Measurements from ENCODE around the gene ADA.

The ADA gene

DNA sequence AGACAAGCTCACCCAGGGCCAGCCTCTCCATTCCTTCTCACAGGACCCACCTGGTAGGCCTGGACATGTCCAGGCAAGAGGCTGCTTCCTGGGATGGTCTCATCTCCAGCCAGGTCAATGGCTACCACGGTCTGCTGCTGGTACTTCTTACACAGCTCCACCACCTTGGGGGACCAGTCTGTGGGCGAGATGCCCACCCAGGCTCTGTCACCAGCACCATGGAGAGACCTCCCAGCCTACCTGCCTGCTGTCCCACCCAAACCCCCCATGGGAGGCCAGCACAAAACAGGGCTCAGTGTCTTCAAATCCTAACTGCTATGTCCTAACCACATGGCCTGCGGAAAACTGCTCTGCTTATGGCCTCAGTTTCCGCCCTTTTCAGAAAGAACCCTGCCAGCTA is 27.3 kb downstream of the ADA start:
- DNase-seq (ENCODE audit: low spot score), result no peak

DNA sequence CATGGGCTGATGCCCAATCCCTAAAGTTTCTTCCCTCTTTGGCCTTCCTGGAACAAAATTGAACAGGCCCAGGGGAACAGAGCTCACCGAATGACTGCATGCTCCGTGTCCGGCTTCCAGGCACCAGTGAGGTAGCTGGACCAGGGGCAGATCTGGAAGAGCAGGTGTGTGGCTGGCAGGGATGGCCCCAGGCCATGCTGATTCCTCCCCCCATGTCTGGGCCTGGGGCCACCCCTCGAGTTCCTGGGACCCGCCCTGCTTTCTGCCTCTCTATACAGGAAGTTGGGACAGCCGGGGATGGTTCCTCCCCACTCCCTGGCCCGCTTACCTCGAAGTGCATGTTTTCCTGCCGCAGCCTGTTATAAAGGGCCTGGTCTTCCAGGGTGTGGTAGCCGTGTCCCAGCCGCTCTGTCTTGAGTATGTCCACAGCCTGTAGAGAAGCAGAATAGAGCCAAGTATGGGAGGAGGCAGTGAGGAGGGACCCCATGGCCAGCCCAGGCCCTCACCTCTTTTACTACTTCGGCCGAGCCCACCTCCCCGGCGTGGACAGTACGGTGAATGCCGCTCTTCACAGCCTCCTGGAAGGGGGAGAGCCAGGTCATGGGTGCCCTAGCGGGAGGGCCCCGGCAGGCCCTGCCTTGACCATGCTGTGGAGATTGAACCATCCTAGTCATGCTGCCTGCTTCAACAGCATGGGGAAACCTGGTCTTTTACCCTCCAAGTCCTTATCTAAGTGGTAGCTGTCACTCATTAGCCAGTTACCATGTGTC is 28.8 kb downstream of the ADA start:
- no peak for DNase-seq (ENCODE audit: low spot score)

DNA sequence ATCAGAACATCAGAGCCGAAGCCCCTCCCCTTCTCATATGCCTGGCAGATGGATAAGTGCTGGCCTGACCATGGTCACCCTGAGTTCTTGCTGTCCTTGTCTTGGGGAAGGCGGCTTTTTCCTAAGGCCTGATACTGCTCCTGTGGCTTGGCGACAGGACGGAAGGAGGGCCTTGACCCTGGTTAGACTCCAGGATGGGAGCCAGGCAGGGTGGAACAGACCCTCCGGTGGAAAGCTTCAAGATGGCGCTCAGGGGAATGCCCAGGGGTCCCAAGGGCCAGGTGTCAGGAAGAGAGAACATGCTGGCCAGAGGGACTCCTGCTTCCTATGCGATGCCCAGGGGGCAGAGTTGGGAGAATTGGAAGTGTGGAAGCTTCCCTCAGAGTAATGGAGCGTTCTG is 29.6 kb downstream of the ADA start:
- DNase-seq (ENCODE audit: low spot score), result no peak

DNA sequence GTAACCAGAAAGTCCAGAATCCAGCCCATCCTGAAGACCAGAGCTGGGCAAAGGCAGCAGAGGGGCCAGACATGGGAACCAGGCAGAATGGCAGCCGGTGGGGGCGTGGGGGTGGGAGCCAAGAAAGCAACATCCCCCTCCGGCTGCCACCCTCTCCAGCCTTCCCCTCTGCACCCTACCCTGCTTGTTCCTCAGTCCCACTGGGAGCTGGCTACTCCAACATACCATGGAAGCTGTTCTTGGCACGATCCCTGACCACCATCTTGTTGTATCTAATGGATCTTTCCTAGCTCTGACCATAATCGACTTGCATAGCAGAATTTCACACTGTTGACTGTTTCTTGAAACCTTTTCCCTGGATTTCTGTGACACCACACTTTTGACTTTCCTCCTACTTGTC is 30.2 kb downstream of the ADA start:
- no peak for DNase-seq (ENCODE audit: low spot score)

DNA sequence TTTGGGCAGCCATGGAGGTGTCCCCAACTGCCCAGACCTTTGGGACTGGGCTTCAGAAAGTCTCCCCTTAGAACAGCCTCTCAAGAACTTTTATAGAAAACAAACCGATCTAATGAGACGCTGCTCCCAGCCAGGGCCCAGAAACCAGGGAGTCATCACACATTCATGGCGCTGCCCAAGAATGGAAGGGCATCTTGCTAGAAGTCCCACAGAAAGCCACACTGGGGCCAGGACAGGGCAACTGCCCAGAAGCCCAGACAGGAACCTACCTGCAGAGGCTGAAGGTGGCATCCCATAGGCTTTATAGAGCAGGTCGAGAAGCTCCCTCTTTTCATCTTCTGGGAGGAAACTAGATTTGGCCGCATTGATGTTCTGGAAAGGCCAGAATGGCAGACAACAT is 31.5 kb downstream of the ADA start:
- DNase-seq (ENCODE audit: low spot score), result no peak

DNA sequence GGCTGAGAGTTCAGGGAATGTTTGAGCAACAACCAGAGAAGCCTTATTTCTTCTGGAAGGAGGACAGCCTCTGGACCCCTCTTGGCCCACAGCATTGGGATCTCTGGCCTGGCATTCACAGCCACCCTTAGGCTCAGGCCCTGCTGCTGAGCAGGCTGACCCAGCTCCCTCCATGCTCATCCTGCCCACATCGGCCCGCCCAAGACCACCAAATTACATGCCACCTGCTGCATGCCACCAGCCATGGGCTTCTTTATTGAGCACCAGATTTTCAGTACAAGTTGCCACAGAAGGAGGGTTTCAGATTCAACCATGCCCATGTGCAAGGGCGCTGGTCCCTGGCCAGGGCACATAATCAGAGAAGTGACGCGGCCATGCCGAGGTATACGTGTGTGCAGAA is 32.2 kb downstream of the ADA start:
- no peak for DNase-seq (ENCODE audit: low spot score)

DNA sequence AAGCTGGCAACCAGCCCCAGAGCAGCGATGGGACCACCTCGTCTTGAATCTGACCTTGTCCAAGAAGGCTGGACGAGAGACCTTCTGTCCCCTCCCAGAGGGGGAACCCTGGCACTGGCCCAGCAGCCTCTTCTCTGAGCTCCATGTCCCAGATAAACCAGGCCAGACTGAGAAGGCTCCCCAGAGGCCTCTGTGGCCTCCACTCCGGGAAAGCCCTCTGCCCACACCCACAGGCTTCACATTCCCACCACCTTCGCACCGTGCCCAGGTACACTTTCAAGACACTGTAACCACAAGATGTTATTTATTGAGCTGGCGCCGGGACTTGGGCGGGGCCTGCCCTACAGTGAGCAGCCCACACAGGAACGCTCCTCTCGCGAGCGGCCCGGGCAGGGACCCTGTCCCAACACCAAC is 33.2 kb downstream of the ADA start:
- DNase-seq (ENCODE audit: low spot score), result peak; percentile 30

DNA sequence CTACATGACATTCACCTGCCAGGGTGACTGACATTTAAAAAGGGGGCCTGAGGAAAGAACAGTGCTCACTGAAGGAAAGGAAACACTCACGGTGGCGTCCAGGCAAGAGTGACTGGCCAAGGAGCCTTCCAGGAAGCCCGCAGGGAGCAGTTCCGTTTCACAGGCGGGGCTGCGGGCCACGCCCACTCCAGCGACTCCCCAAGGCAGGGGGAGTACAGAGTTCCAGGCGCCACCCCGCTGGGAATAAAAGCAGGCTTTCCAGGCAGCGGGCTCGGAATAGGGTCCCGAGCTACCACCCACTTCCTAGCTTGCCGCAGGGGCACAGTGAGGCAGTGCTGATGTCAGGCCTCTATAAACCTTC is 34.9 kb downstream of the ADA start:
- no peak for DNase-seq (ENCODE audit: low spot score)

DNA sequence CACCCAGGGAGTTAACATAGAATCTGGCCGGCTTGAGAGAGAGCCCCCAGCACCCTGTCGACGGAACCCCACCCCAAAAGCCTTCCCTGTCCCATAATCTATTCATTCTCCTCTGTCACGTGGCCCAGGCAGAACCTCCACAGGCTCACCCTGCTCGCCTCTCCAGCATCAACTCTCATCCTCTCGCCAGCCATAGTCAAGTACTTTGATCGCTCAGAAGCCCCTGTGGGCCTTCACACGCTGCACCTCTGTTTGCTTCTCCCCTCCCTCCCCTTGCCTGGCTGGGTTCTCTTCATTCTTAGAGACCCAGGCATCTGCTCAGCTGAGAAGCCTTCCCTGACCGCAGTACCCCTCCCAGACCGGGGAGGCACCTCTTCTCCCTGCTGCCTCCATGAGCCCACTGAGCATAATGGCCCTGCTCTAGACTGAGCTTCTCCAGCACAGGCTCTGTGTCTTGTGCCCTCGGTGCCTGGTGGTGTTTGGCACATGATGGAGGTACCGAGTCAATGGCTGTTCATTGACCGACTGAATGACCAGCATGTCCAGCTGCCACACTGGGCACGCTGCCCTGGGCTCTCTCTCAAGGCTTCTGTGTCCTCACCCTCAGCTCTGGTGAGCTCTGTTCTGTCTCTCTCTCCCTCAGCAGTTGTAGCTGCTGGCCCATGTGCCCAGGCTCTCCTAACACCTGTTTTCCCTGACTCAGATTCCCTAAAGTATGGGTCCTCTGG is 35.5 kb downstream of the ADA start:
- DNase-seq (ENCODE audit: low spot score), result no peak

DNA sequence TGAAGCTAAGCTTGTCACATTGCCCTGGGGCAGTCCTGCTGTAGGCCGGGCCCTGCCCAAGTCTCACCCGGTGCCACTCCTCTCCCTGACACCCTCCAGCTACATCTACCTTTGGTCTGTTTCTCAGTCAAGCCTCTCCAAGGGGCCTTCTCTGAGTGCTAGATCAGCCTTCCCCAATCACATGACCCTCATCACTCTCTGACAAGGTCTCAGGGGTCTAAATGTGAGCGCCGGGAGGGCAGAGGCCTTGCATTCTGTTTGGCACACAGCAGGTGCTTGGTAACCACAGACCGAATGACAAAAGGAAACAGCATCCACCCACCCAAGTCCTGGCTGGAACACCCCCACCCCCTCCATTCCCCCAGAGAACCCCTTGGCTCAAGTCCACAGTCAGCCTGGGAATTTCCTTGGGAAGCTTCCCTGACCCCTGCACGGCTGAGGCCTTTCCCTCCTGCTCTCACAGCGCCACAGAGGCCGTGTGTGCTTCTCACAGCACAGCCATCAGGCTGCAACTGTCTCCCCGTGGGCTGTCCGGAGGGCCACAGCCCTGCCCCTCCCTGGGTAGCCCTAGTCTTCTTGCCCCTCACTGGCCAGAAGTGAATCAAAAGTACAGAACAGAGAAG is 36.2 kb downstream of the ADA start:
- no peak for DNase-seq (ENCODE audit: low spot score)

DNA sequence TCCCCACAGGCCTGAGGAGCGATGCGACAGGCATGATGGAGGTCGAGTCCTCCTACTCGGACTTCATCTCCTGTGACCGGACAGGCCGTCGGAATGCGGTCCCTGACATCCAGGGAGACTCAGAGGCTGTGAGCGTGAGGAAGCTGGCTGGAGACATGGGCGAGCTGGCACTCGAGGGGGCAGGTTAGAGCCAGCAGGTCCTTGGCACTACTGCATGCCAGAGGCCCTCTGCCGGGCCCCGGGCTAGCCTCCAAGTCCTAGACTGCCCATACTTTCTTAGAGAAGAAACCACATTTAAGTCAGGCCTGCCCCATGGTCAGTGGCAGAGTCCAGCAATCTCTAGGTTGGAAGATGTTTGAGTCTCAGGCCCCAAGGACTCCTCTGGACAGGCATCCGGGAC is 37.0 kb downstream of the ADA start:
- DNase-seq (ENCODE audit: low spot score), result no peak

DNA sequence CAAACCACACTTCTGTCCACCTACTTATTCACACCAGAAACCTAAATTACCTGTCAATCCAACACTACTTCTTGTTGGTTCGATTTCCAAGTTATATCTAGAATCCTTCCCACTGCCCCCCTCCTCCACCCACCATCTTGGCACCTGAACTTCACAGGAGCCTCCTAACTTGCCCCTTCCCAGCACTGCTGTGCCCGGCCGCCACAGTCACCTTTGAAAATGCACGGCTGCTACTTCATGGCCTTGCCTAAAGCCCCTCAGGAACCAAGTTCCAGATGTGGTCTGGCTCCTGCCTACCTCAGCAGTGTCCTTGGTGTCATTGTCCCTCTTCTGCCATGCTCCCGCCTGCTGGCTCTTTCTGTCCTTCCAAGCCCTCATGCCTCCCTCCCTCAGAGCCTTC is 37.9 kb downstream of the ADA start:
- DNase-seq (ENCODE audit: low spot score), result no peak

DNA sequence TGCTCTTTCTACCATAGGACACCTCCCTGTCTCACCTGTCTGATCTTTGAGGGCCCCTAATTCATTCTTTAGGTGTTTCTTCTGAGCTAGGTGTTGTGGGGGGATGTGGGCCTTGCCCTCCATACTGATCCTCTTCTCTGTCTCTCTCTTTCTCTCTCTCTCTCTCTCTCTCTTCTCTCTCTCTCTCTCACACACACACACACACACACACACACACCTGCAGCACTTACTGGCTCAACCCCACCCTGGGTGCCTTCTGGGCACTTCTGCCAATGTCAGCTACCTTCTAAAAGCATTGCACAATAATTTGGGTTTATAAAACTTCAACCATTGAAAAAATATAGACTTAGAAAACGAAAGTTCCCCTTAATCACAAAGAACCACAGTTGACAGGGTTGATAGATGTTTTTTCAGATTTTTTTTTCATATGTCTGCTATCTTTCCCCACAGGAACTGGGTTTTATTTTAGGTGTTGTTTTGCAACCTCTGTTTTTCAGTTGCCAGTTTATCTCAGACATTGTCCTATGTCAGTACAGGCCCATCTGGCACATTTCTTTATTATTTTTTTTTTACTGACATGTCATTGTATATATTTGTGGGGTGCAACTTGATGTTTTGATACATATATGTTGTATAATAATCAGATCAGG is 41.1 kb downstream of the ADA start:
- peak; percentile 30 for DNase-seq (ENCODE audit: low spot score)

DNA sequence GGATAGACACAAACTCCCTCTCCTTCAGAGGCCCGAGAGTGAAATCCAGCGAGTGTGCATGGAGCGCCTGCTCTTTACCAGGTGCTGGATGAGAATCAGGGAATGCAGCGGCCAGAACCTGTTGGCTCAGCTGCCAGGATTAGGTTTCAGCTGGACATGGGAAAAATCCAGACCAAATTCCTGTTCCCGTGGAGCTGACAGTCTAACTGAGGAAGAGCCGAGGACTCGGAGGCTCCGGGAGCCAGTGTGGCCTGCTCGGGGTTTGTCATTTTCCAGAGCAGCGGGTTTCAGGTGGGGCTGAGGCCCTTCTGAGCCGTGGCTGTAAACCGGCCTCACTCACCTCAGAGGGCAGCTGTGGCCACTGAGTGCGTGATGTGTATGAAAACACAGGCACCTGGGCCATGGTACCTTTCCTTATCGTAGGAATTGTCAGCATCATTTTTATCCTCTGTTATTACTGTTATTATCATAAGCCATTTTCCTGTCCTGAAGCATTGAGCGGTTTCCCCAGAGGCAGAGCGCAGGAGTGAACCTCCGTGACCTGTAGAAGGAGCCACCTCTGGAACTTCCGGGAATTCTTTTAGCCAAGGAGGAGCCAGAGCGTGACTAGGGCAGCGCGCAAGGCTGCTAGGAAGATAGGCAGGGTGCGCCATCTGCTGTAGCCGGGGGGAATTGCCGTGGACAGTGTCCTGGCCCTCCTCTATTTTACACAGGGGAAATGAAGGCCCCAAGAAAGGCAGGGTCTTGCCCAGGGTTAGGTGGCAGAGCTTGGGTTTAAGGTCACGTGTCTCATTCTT is 41.8 kb downstream of the ADA start:
- peak; percentile 82 for DNase-seq (ENCODE audit: low spot score)

DNA sequence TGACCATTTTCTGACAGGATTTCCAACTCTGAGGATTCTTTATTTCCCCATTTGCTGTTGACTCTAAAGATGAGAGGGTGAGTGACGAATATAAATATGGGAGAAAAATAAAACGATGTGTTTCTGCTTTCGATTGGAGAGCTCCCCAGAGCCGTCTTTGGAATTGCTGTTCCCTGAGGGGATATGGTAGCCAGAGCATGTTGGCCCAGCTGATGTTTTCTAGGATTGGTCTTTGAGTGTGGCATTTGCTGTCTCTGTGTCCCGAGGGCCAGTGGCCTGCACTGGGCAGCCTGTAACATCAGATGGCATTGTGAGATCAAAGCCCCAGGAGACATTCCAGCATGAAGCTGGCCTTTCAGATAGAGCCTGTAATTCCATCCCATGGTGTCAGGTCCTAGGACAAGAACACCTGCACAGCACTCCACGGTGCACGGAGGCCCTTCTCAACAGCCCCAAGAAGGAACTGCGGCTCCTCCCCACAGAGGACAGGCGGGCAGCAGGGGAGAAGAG is 42.4 kb downstream of the ADA start:
- no peak for DNase-seq (ENCODE audit: low spot score)

DNA sequence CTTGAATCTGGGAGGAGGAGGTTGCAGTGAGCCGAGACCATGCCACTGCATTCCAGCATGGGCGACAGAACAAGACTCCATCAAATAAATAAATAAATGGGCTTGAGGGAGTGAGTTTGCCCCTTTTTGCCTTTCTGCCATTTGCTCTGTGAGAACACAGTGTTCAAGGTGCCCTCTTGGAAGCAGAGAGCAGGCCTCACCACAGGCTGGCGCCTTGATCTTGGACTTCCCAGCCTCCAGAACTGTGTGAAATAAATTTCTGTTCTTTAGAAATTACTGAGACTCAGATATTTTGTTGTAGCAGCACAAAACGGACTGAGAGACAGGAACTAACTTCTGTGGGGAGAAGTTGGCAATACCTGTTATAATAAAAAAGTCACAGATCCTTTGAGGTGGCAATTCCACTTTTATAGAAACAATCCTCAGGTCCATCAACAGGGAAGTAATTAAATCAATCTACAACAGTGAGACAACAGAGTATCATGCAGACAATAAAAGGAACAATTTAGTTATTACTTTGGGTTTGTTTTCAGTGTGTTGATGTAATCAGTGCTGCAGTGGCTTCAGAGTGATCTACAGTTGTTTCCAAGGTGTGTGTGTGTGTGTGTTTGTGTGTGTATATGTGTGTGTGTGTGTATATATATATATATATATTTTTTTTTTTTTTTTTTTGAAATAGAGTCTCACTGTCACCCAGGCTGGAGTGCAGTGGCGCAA is 44.6 kb downstream of the ADA start:
- DNase-seq (ENCODE audit: low spot score), result no peak

DNA sequence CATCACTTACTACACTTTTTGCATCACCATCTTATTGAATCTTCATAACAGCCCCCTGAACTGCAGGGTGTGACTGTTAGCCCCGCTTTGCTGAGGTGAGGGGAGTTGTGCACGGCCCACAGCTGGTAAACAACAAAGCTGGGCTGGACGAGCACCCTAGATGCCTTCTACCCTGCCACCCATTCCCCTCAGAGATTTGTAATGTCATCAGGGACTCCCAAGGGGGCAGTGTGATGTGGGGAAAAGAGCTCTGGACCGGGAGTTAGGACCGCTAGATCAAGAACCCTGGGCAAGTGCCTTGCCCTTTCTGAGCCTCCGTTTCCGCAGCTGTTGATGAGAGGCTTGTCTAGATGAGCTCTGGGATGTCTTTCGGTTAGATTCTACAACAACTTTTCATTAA is 48.2 kb downstream of the ADA start:
- DNase-seq (ENCODE audit: low spot score), result no peak

DNA sequence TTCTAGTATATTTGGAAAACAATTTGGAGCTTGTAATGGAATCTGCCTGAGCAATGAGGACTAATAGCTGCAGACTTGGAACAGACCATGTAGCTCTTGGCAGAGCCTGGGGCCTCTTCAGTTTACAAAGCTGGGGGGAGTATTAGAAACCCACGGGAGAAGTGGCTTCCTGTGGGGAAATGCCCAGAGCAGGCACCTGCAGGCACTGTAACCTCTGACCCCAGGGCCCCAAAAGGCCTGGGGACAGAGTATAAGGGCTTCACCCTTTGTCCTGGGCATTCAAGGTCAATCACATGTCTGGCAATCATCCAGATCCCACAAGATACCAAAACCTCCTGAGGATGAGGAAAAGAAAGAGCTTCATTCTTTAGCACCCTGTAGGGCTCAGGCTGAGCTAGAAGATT is 49.7 kb downstream of the ADA start:
- DNase-seq (ENCODE audit: low spot score), result no peak

DNA sequence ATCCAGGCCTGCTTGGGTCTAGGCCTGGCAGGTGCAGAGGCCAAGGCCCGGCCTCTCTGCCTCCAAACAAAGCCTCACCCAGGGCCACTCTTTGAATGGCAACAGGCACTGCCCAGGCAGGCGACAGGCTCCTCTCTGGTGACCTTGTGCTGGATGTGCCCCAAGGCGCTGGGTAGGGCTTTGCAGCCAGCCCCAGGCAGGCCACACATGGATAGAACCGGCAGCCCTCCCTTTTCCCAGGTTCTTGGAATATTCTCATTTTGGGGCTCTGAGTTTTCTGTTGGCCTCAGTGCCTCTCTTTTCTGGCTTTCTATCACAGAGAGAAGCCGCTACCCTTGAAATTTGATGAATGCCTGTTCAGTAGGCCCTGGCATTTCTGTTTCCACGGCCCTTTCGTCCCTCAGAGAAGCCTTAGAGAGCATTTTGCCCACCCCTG is 50.2 kb downstream of the ADA start:
- no peak for DNase-seq (ENCODE audit: low spot score)

DNA sequence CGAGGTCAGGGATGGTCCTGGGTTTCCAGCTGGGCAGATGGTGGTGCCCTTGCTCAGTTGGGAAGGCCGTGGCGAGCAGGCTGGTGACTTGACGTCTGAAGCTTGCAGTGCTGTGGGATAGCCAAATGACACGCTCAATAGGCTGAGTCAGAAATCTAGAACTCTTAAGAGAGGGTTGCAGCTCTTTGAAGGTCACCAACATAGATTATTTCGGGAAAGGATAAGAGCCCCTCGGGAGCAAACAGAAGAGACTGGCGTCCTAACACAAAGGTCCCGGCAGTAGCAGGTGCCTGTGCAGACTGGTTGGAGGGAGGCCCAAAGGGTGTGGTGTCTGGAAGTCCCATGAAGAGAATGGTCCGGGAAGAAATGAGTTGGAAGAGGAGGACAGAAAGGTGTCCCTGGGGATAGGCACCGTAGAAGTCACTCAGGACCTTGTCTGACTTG is 50.7 kb downstream of the ADA start:
- DNase-seq (ENCODE audit: low spot score), result no peak

DNA sequence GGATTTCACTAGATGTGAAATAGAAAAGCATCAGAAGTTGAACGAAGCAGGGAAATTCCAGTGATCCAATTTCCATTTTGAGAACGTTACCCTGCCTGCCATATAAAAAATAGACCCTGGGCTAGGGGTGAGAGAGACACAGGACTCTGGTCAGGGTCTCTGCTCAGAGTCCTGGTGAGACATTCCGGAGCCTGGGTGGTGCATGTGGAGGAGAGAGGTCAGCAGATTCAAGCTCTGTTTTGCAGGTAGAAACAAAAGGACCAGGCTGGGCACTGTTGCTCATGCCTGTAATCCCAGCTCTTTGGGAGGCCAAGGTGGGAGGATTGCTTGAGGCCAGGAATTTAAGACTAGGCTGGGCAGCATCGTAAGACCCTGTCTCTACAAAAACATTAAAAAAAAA is 51.2 kb downstream of the ADA start:
- DNase-seq (ENCODE audit: low spot score), result no peak
